Activated CD4-positive, CD25-positive, alpha-beta regulatory T cell treated with anti-CD3 and anti-CD28 coated beads, Interleukin-2, amount 50 U/mL, for 16 hours (primary cell): Measurements from ENCODE around the gene GALNT5.
"Not testable (repeated sequence)": the region's sequence is repeated elsewhere in the genome, so short reads cannot be mapped to it uniquely, and the experiment has no call there.

Experiments used
- DNase-seq: peaks from one replicate; pipeline ENCODE4 v3.0.0-alpha.2; 2020; ENCODE audit warnings: low read depth, low spot score

GALNT5 gene

GRCh38 chr2:157257312-157258252, at the start of gene GALNT5:
GALNT5 (plus strand) TSS chr2:157257705; CDS start chr2:157258083, 378 bp downstream.
- DNase-seq, result no peak

- DNase-seq, result no peak
These were observed 41.1 kb upstream of the GALNT5 start for GRCh38 chr2:157216286-157216965.

GRCh38 chr2:157217409-157217808, 40.1 kb upstream of the GALNT5 start:
- no peak for DNase-seq

GRCh38 chr2:157218911-157219310, 38.6 kb upstream of the GALNT5 start:
- no peak for DNase-seq

- DNase-seq, result no peak
These were observed 37.0 kb upstream of the GALNT5 start for GRCh38 chr2:157220502-157220901.

GRCh38 chr2:157221394-157221988, 36.0 kb upstream of the GALNT5 start:
- no peak for DNase-seq

- DNase-seq, result no peak
These were observed 33.8 kb upstream of the GALNT5 start for GRCh38 chr2:157223624-157224205.

GRCh38 chr2:157224448-157224847, 33.1 kb upstream of the GALNT5 start:
- not testable (repeated sequence) for DNase-seq

GRCh38 chr2:157227592-157227991, 29.9 kb upstream of the GALNT5 start:
- no peak for DNase-seq

GRCh38 chr2:157228946-157229345, 28.6 kb upstream of the GALNT5 start:
- no peak for DNase-seq

GRCh38 chr2:157229572-157229971, 27.9 kb upstream of the GALNT5 start:
- no peak for DNase-seq

GRCh38 chr2:157231476-157231875, 26.0 kb upstream of the GALNT5 start:
- DNase-seq, result no peak

- no peak for DNase-seq
These were observed 24.0 kb upstream of the GALNT5 start for GRCh38 chr2:157233506-157233905.

GRCh38 chr2:157236404-157236803, 21.1 kb upstream of the GALNT5 start:
- DNase-seq, result no peak

GRCh38 chr2:157238296-157238695, 19.2 kb upstream of the GALNT5 start:
- no peak for DNase-seq

GRCh38 chr2:157244691-157245090, 12.8 kb upstream of the GALNT5 start:
- DNase-seq, result no peak

GRCh38 chr2:157245144-157245840, 12.2 kb upstream of the GALNT5 start:
- no peak for DNase-seq

- no peak for DNase-seq
These were observed 11.4 kb upstream of the GALNT5 start for GRCh38 chr2:157245846-157246764.

- no peak for DNase-seq
These were observed 10.6 kb upstream of the GALNT5 start for GRCh38 chr2:157246765-157247407.

- DNase-seq, result no peak
These were observed 6.7 kb upstream of the GALNT5 start for GRCh38 chr2:157250836-157251235.
